HG03432 (cell line): ENCODE results near the gene RNF217.
"Not testable (repeated sequence)": the region's sequence is repeated elsewhere in the genome, so short reads cannot be mapped to it uniquely, and the experiment has no call there.

Source experiments
- ATAC-seq: cut with Tn5 transposase; IDR thresholded peaks from one replicate; pipeline ENCODE4 v1.9.1; 2021; ENCODE audit warnings: mild to moderate bottlenecking, moderate library complexity; ENCODE audit not compliant: unreplicated experiment

RNF217 gene

DNA sequence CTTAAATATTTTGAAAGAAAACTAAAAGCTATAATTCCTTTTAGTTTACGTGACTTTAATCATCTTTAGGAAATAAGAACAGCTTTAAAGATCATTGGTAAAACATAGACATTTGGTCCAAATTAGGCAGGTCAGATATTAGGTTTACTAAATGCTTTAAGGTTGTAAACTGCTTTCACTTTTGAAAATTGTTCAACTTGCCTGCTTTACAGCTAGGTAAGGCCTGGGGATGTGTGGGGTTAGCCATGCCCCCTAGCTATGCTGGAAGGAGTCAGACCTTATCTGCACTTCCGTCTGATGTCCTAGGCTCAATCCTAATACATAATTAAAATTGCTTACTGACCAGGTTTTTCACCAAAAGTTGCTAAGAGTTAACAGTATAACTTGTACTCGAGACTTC, 160.8 kb downstream of the RNF217 start:
- ATAC-seq, result no peak

DNA sequence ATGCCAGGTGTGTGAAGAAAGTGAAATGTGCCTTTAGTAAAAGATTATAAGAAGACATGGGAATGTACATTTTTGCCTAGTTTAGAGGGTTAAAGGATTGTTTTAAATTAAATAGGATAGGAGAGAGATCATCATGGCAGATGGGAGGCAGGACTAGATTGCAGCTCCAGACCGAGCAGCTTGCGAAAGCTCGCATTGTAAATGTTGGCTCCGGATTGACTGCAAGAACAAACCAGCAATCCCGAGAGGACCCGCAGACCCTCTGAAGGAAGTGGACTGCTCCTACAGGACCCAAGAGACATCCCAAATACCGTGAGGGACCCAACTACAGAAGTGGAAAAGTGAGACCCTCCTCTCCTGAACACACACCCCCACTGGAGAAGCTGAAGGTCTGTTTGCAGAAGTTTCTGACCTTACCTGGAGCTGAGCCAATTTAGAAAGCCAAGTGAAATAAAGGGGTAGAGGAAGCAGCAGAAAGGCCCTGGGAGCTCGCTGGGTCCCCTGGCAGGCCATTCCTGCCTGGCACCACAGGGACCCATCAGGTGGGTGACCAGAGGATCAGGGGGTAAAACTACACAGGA, 161.3 kb downstream of the RNF217 start:
- no peak for ATAC-seq

DNA sequence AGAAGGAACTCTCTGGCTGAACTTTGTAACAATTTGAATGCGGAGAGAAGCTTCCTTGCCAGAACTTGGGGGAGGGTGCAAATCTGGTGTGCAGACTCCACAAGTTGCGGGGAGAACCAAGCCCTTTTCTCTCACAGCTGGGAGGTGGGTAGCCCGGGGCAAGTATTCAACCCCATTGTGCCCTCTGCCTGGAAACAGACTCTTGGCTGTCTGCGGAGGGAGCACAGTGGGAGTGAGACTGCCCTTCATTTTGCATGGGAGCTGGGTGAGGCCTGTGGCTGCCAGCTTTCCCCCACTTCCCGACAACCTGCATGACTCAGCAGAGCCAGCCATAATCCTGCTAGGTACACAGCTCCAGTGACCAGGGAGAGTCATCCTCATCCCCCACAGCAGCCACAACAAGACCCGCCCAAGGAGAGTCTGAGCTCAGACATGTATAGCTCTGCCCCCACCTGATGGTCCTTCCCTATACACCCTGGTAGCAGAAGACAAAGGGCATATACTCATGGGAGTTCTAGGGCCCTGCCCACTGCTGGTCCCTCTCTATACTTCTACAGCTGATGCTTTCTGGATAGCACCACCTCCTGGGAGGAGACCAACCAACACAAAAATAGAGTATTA, 161.9 kb downstream of the RNF217 start:
- no peak for ATAC-seq

DNA sequence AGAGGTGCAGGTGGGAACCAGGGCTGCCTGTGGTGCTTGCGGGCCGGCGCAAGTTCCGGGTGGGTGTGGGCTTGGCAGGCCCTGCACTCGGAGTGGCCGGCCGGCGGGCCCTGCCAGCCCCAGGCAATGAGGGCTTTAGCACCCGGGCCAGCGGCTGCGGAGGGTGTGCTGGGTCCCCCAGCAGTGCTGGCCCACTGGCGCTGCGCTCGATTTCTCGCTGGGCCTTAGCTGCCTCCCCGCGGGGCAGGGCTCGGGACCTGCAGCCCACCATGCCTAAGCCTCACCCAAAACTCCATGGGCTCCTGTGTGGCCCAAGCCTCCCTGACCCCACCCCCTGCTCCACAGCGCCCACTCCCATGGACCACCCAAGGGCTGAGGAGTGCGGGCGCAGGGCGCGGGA, 163.6 kb downstream of the RNF217 start:
- ATAC-seq, result not testable (repeated sequence)

DNA sequence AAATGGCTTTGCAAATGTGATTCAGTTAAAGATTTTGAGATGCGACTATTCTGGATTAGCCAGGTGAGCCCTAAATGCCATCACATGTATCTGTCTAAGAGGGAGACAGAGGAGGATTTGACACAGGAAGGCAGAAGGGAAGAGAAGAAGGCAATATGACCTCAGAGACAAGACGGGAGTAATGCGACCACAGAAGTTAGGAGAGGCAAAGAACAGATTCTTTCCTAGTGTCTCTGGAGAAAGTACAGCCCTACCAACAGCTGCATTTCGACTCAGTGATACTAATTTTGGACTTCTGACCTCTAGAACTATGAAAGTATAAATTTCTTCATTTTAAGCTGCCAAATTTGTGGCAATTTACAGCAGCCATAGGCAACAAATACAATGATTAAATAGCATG, 167.1 kb downstream of the RNF217 start:
- no peak for ATAC-seq

DNA sequence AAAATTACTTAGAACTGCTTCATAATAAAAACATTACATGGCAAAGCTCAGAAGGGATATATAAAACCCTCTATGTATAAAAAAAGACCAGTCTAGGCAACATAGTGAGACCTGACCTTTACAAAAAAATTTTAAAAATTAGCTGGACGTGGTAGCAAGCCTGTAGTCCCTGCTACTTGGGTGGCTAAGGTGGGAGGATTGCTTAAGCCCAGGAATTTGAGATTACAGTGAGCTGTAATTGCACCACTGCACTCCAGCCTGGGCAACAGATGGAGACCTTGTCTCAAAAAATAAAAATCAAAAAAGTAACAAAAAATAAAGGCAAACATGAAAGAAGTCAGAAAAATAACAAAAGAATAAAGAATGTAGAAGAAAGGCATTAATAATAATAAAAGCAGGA, 169.8 kb downstream of the RNF217 start:
- no peak for ATAC-seq

DNA sequence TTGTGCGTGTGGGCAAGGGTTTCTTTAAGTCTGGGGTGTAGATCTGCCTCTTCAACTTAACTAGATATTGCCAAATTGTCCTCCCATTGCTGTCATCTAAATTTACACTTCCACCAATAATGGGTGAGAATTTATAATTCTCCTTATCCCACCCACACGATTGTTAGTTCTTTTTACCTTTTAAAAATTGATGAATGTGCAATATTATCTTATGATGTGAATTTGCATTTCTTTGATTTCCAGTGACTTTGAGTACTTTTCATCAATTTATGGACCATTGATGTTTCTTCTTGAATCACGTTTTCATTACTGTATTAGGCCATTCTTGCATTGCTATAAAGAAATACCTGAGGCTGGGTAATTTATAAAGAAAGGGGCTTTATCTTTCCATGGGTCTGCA, 174.1 kb downstream of the RNF217 start:
- no peak for ATAC-seq

DNA sequence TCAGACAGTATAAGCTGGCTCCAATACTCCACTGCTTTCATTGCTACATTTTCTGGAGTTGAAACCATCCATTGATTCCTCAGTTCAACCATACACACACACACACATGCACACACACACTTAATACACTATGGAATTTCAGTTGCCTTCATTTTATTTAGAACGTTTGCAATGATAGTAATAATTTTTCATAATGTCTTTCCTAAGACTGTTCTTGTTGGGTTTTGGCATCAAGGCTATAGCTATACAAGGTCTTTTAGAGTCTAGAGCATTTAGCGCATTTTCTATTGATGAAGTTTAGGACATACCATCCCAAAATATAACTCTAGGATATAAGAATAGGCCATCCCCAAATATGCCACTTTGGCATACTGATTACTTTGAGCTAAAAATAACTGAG, 175.8 kb downstream of the RNF217 start:
- no peak for ATAC-seq

DNA sequence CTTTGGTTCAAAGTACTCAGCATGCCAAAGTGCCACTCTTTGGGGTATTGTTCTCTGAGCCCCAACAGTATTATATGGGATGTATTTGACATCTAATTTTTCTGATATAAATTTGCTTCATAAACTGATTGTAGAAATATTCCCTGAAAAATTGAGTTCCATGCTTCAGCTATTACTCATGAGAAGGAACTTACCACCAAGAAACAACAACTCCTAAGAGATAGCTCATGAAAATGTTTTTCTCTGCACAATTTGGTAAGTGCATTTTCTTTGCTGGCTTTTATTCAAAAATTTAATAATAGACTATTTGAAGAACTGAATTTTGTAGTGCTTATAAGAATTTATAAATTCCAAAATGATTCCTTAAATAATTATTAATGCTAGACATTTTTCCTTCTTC, 178.6 kb downstream of the RNF217 start:
- no peak for ATAC-seq
